HepG2 (cell line): ENCODE measurements around the gene DDOST. TPM values are rescaled to one million over a fixed set of nuclear protein-coding genes. Genes with fewer than 3 reads are reported as not detected.

ENCODE experiments used
- ATAC-seq: fragments of 200-7000 bp; cut with Tn5 transposase; 3 replicates; pipeline ENCODE4 v1.9.1; 2020; ENCODE audit warnings: mild to moderate bottlenecking, moderate library complexity
- BruUV-seq: library from RNA; stranded (reverse); fragments of 400-500 nt; replicated peaks from 2 replicates; lab custom pipeline; 2021; lab: Mats Ljungman, UMichigan
- CTCF ChIA-PET: fragments of 300-600 bp; formaldehyde crosslinking; extraction: SDS; loops from one replicate; lab custom pipeline; 2021; ENCODE audit warnings: low total read pairs, inconsistent platforms, low intra/inter-chr PET ratio; lab: Yijun Ruan, JAX
- POLR2A ChIA-PET: fragments of 350-600 bp; sonication (Branson Sonifier 250); formaldehyde crosslinking; loops from one replicate; lab custom pipeline; 2020; ENCODE audit warnings: antibody characterized with exemption, inconsistent platforms; lab: Yijun Ruan, JAX
- DNase-seq: peaks from one replicate; pipeline ENCODE4 v3.0.0-alpha.2; 2015; ENCODE audit warnings: low spot score
- FAIRE-seq: peaks from 3 replicates; lab custom pipeline; 2011; peaks lifted over from hg19 to GRCh38; lab: Jason Lieb, UNC
- H2AFZ ChIP-seq: one replicate; pipeline ENCODE4 v1.6.1; 2011; ENCODE audit warnings: low read length, inconsistent platforms
- H3K27ac ChIP-seq: fragments of 300-600 bp; 3 replicates; pipeline ENCODE4 v1.8.0; 2011; ENCODE audit warnings: mixed run types, mild to moderate bottlenecking, mixed read lengths, low read length, inconsistent platforms; ENCODE audit not compliant: insufficient read depth; ENCODE audit errors: extremely low read length
- H3K27me3 ChIP-seq, 2 experiments: fragments of 200-600 bp in 1 of 2; 2 replicates in 1 of 2; 3 replicates in 1 of 2; pipeline versions ENCODE4 v1.6.0 to v1.8.0; 2011; ENCODE audit warnings: low read length in 2 of 2, mild to moderate bottlenecking in 2 of 2, moderate library complexity in 2 of 2, inconsistent platforms in 1 of 2; ENCODE audit not compliant: insufficient read depth in 2 of 2, control insufficient read depth in 1 of 2
- H3K36me3 ChIP-seq, 2 experiments: fragments of 200-600 bp in 1 of 2; replicated peaks in 1 of 2; 2 replicates in 1 of 2; 3 replicates in 1 of 2; pipeline versions ENCODE4 v1.5.1 to v1.8.0; 2011; ENCODE audit warnings: low read length in 2 of 2, inconsistent platforms in 1 of 2; ENCODE audit not compliant: insufficient read depth in 2 of 2, control insufficient read depth in 1 of 2
- H3K4me1 ChIP-seq: 2 replicates; pipeline ENCODE4 v1.5.1; 2012; ENCODE audit warnings: low read length, inconsistent platforms; ENCODE audit not compliant: insufficient read depth
- H3K4me2 ChIP-seq: 2 replicates; pipeline ENCODE4 v1.6.0; 2011; ENCODE audit warnings: low read depth, low read length, inconsistent platforms
- H3K4me3 ChIP-seq, 3 experiments: fragments of 200-600 bp in 1 of 3; sonication (generic), shearing (Covaris generic) in 1 of 3; replicated peaks in 1 of 3; 2 replicates each; pipeline ENCODE4 v1.5.1; 2011 to 2016; ENCODE audit warnings: low read length in 3 of 3, inconsistent platforms in 2 of 3, low read depth in 2 of 3, mild to moderate bottlenecking in 2 of 3, control low read depth in 1 of 3, mixed read lengths in 1 of 3; ENCODE audit not compliant: insufficient read depth in 1 of 3
- H3K79me2 ChIP-seq: one replicate; pipeline ENCODE4 v1.6.1; 2011; ENCODE audit warnings: low read length, inconsistent platforms; ENCODE audit not compliant: insufficient read depth
- H3K9ac ChIP-seq: 2 replicates; pipeline ENCODE4 v1.6.0; 2011; ENCODE audit warnings: mild to moderate bottlenecking, low read depth, low read length, inconsistent platforms; ENCODE audit not compliant: insufficient read depth
- H3K9me3 ChIP-seq: 2 replicates; pipeline ENCODE4 v1.5.1; 2012; ENCODE audit warnings: mild to moderate bottlenecking, low read length
- H4K20me1 ChIP-seq: 2 replicates; pipeline ENCODE4 v1.6.0; 2011; ENCODE audit warnings: inconsistent platforms, mild to moderate bottlenecking, low read length, moderate library complexity; ENCODE audit not compliant: insufficient read depth
- ATF1 ChIP-seq: IDR thresholded peaks from 2 replicates; pipeline ENCODE4 v1.6.1; 2016; ENCODE audit warnings: mild to moderate bottlenecking, control low read depth
- BCL6 ChIP-seq: IDR thresholded peaks from 2 replicates; pipeline ENCODE4 v1.6.1; 2016; ENCODE audit warnings: missing genetic modification reagents, missing compliant biosample characterization
- CBX1 ChIP-seq: IDR thresholded peaks from one replicate; pipeline ENCODE4 v1.6.1; 2016; ENCODE audit warnings: antibody characterized with exemption, low read depth
- CEBPB ChIP-seq: IDR thresholded peaks from 2 replicates; pipeline ENCODE4 v1.6.1; 2011; ENCODE audit warnings: low read depth, low read length, improper control_type of control experiment, borderline replicate concordance
- CEBPG ChIP-seq: IDR thresholded peaks from 2 replicates; pipeline ENCODE4 v1.6.1; 2016
- NBN ChIP-seq: fragments of 450-650 bp; conservative IDR thresholded peaks from 2 replicates; pipeline ENCODE4 v1.6.1; 2017
- RARA ChIP-seq: IDR thresholded peaks from 2 replicates; pipeline ENCODE4 v1.6.1; 2016; ENCODE audit warnings: missing genetic modification reagents, missing compliant biosample characterization
- RFX3 ChIP-seq: IDR thresholded peaks from 2 replicates; pipeline ENCODE4 v1.6.1; 2016; ENCODE audit warnings: missing biosample characterization, missing genetic modification reagents
- SP5 ChIP-seq: IDR thresholded peaks from 2 replicates; pipeline ENCODE4 v1.6.1; 2016; ENCODE audit warnings: low read depth, borderline replicate concordance
- ZFP91 ChIP-seq: sonication (generic); formaldehyde crosslinking; IDR thresholded peaks from 2 replicates; pipeline ENCODE4 v1.9.0; 2022; ENCODE audit warnings: missing genetic modification reagents, mild to moderate bottlenecking, borderline replicate concordance
- ZNF121 ChIP-seq: sonication (generic); formaldehyde crosslinking; IDR thresholded peaks from 2 replicates; pipeline ENCODE4 v1.5.0; 2020; ENCODE audit warnings: mild to moderate bottlenecking, missing genetic modification reagents
- ZNF430 ChIP-seq: sonication (generic); formaldehyde crosslinking; IDR thresholded peaks from 2 replicates; pipeline ENCODE4 v1.9.0; 2021; ENCODE audit warnings: mild to moderate bottlenecking, missing genetic modification reagents
- ZNF781 ChIP-seq: sonication (generic); formaldehyde crosslinking; IDR thresholded peaks from 2 replicates; pipeline ENCODE4 v1.5.1; 2020; ENCODE audit warnings: borderline replicate concordance, mild to moderate bottlenecking, missing genetic modification reagents; ENCODE audit errors: not compliant biosample characterization
- WGBS: methylation state at CpG from one replicate; pipeline ENCODE4 v1.1.6; 2017; ENCODE audit warnings: low lambda C conversion rate; 5-methylcytosine and 5-hydroxymethylcytosine counted together
- in situ Hi-C: cut with HindIII; loops from 2 replicates; pipeline ENCODE4 v1.10.0; 2017; ENCODE audit warnings: low pct_unique_long_range_greater_than_20kb; ENCODE audit not compliant: extremely low pct_ligation_motif_present
- intact Hi-C: fragments of 100-400 bp; cut with micrococcal nuclease; formaldehyde crosslinking; loops from one replicate; pipeline ENCODE4 v1.10.0; 2022; ENCODE audit not compliant: unreplicated experiment
- polyA plus RNA-seq, 8 experiments: library from polyadenylated mRNA; depleted of rRNA in 3 of 8; stranded (reverse) in 7 of 8; unstranded in 1 of 8; fragments of >200 nt; fragmentation: Illumina TruSeq in 4 of 8; extraction: Trizol in 4 of 8; gene quantifications; 2 replicates each; pipeline versions ENCODE4 v1.2.1 to v1.2.3, GENCODE V29; 2011 to 2016; ENCODE audit warnings: low read depth in 4 of 8, missing spikeins in 1 of 8, mixed read lengths in 1 of 8; ENCODE audit not compliant: insufficient read depth in 1 of 8
- total RNA-seq, 5 experiments: library from RNA; depleted of rRNA; stranded (reverse); fragments of >200 nt; fragmentation: Illumina TruSeq; extraction: Trizol; gene quantifications; 2 replicates each; pipeline ENCODE4 v1.2.3, GENCODE V29; 2016; ENCODE audit warnings: low read depth in 1 of 5
- TF ChIP-seq, protein P1 (sequence below): IDR thresholded peaks from 2 replicates; pipeline ENCODE4 v1.6.1; 2016

Gene DDOST
- total and polyA plus RNA-seq, 2 of the 13 experiments (the other 11 are each of a cell fraction or from before 2014, with no cell fraction given): 335 to 494 TPM

GRCh38 chr1:20621012-20621411 lies 40.2 kb downstream of the DDOST start:
- no TSS peak for BruUV-seq
- H3K27me3 ChIP-seq: no peaks in the 10 kb centered on the region
- H3K4me3 ChIP-seq: no peak overlapping the region
- no peak overlapping the region for H3K9ac ChIP-seq
- intact Hi-C loops (no loop called here), in situ Hi-C loops (no loop called here)
- 61% methylated on average over 6 of the region's 6 CpGs for WGBS
- H3K36me3 ChIP-seq: no peaks in the 10 kb centered on the region
- no peak overlapping the region for H3K4me2 ChIP-seq
- ATAC-seq: no peak
- H2AFZ ChIP-seq: no peak overlapping the region
- H4K20me1 ChIP-seq: no peaks in the 10 kb centered on the region
- H3K4me1 ChIP-seq: no peaks in the 10 kb centered on the region
- POLR2A ChIA-PET: no interaction called here
- CTCF ChIA-PET: no interaction called here
- no peaks in the 10 kb centered on the region for H3K9me3 ChIP-seq
- no peak for DNase-seq
- no peaks in the 10 kb centered on the region for H3K79me2 ChIP-seq
- FAIRE-seq: no peak
- peak; percentile 63 for TF ChIP-seq ZNF121
- no peak for TF ChIP-seq ZNF781 (CRISPR knock-in tag)
- 0 out of 2 replicates have a peak, but pooled peaks have one; percentile 6 for TF ChIP-seq RARA (CRISPR knock-in tag)
- TF ChIP-seq ZFP91 (CRISPR knock-in tag): no peak
- TF ChIP-seq RFX3 (CRISPR knock-in tag): no peak
- no peak for TF ChIP-seq ZNF430 (CRISPR knock-in tag)
- TF ChIP-seq NBN: no peak
- TF ChIP-seq CBX1: no peak
- TF ChIP-seq, protein P1, sequence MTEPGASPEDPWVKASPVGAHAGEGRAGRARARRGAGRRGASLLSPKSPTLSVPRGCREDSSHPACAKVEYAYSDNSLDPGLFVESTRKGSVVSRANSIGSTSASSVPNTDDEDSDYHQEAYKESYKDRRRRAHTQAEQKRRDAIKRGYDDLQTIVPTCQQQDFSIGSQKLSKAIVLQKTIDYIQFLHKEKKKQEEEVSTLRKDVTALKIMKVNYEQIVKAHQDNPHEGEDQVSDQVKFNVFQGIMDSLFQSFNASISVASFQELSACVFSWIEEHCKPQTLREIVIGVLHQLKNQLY: no peak
- no peak for TF ChIP-seq ATF1 (CRISPR knock-in tag)
- TF ChIP-seq SP5 (CRISPR knock-in tag): no peak
- TF ChIP-seq CEBPB: peak; percentile 34; the same call in 1 of the 2 replicates
- TF ChIP-seq BCL6 (CRISPR knock-in tag): no peak
- peak; percentile 46 for TF ChIP-seq CEBPG (CRISPR knock-in tag)
- no peak overlapping the region for H3K27ac ChIP-seq
